Activated CD4-positive, alpha-beta T cell treated with anti-CD3 and anti-CD28 coated beads, Interleukin-2, amount 10 ng/mL, durations not matched to agents 24 days and 14 days (primary cell): ENCODE data around the gene OTOP3. TPM values are rescaled to one million over a fixed set of nuclear protein-coding genes. Genes with fewer than 3 reads are reported as not detected.

Source experiments
- DNase-seq: peaks from one replicate; pipeline ENCODE4 v3.0.0; 2022
- H3K27ac Mint-ChIP-seq: one replicate; pipeline ENCODE4 v1.8.0; 2022; ENCODE audit warnings: mild to moderate bottlenecking, mixed read lengths
- H3K27me3 Mint-ChIP-seq: one replicate; pipeline ENCODE4 v1.8.0; 2022; ENCODE audit warnings: mixed read lengths
- H3K36me3 Mint-ChIP-seq: one replicate; pipeline ENCODE4 v1.8.0; 2022; ENCODE audit warnings: low read depth, mild to moderate bottlenecking, mixed read lengths
- H3K4me1 Mint-ChIP-seq: one replicate; pipeline ENCODE4 v1.8.0; 2021; ENCODE audit warnings: mixed read lengths
- H3K4me3 Mint-ChIP-seq: one replicate; pipeline ENCODE4 v1.8.0; 2022; ENCODE audit warnings: mild to moderate bottlenecking, moderate library complexity, mixed read lengths
- H3K9me3 Mint-ChIP-seq: one replicate; pipeline ENCODE4 v1.8.0; 2021; ENCODE audit warnings: mixed read lengths
- intact Hi-C: fragments of 100-400 bp; cut with micrococcal nuclease; formaldehyde crosslinking; loops from one replicate; pipeline ENCODE4 v1.15.1; 2023
- total RNA-seq: library from RNA; stranded (reverse); gene quantifications from 2 replicates; pipeline ENCODE4 v1.2.3, GENCODE V29; 2022

The OTOP3 gene
- total RNA-seq, 1 donor from 2014 or later: not detected

DNA sequence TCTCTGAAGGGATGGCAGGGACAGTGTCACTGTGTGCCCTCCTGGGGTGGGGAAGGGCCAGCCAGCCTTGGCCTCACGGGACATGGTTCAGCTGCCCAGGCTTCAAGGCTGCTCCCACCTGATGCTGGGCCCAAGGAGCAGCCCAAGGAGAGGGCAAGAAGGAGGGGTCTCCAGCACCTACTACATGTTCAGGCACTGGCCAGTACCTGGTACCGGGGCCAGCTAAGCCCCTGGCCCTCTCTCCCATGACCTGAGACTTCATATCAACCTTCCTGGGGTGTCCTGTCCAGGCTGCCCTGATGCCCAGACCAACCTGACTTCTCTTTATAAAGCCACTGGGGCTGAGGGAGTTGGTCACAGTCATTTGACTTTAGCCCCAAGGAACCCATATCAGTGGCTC is 13.9 kb upstream of the OTOP3 start:
- peaks cover 53% of the 10 kb centered on the region for H3K27me3 Mint-ChIP-seq

DNA sequence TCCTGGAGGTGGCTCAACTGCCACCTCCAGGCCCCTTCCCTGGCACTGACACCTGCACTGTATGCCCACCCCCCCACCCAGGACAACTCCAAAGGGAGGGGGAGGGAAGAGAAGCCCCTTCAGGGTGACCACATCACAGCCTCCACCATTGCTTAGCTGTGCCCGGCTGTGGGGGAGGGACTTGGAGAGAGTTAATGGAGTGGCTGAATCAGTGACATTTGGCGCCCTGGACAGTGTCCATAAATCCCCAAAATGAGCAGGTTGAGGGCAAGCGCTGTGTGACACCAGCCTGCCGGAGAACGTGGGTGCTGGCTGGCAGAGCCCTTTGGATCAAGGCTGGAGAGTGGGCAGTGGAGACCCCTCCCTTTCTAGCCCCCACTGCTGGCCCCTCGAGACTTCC is 13.5 kb upstream of the OTOP3 start:
- no peaks in the 10 kb centered on the region for H3K9me3 Mint-ChIP-seq
- no peaks in the 10 kb centered on the region for H3K36me3 Mint-ChIP-seq
- H3K4me3 Mint-ChIP-seq: no peak overlapping the region
- peaks cover 54% of the 10 kb centered on the region for H3K27me3 Mint-ChIP-seq
- no peak overlapping the region for H3K27ac Mint-ChIP-seq
- H3K4me1 Mint-ChIP-seq: peaks cover 2% of the 10 kb centered on the region
- intact Hi-C loops: no loop called here
- DNase-seq: no peak

More for the DNA sequence above, 13.9 kb upstream of the OTOP3 start:
- Mint-ChIP-seq H3K9me3 (no peaks in the 10 kb centered on the region), H3K36me3 (no peaks in the 10 kb centered on the region), H3K4me1 (peaks cover 2% of the 10 kb centered on the region), H3K27ac (no peak overlapping the region), H3K4me3 (no peak overlapping the region)
- intact Hi-C loops: no loop called here
- DNase-seq: no peak

DNA sequence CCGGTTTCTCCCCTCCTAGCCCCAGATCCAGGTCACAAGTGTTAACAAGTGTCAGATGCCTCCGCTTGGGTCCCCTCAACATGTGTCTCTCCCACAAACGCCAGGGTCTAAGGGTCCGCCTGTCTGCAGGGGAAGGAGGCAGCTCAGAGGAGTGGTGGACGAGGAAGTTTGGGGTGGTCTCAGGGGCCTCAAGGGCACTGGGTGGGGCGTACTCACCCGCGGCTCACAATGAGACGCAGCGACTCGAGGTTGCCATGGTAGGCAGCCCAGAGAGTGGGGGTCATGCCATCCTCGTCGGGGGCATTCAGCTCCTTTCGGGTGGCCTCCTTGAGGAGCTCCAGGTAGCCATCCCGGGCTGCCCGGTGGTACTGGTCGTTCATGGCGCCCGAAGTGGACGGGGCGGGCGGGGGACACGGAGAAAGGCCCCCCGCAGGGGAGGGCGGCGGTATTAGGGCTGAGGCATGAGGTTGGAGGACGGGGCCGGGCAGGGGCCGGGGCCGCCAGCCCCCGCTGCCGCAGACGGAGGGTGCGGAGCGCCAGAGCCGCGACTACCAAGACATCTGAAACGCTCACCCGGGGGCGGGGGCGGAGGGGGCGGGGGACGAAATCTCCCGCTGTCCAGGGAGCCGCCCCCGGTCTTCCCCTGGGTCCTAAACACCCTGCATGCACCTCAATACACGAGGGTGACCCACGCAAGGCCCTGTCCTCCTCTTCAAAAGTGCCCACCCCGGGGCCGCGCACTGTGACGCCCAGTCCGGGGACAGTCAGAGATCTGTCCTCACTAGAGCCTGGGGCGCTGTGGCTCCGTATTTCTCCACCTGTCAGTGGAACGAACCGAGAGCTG is 12.8 kb upstream of the OTOP3 start, which contains the start of gene USH1G:
TSS of gene USH1G (minus strand) at position 562 of the 844 bp plus-strand sequence. CDS start at position 380, 182 bp downstream.
- no peak within 1 kb of the TSS for H3K27ac Mint-ChIP-seq
- DNase-seq: no peak
- intact Hi-C loops: loop anchor here (1.0 kb wide), 1 partner anchor 37 kb away; no protein-coding TSS in a partner anchor
- peaks cover 2% of the 10 kb centered on the region for H3K4me1 Mint-ChIP-seq
- H3K27me3 Mint-ChIP-seq: peaks cover 58% of the 10 kb centered on the region
- no peaks in the 10 kb centered on the region for H3K36me3 Mint-ChIP-seq
- no peaks in the 10 kb centered on the region for H3K9me3 Mint-ChIP-seq
- H3K4me3 Mint-ChIP-seq: peak within 1 kb of the TSS; percentile 28

DNA sequence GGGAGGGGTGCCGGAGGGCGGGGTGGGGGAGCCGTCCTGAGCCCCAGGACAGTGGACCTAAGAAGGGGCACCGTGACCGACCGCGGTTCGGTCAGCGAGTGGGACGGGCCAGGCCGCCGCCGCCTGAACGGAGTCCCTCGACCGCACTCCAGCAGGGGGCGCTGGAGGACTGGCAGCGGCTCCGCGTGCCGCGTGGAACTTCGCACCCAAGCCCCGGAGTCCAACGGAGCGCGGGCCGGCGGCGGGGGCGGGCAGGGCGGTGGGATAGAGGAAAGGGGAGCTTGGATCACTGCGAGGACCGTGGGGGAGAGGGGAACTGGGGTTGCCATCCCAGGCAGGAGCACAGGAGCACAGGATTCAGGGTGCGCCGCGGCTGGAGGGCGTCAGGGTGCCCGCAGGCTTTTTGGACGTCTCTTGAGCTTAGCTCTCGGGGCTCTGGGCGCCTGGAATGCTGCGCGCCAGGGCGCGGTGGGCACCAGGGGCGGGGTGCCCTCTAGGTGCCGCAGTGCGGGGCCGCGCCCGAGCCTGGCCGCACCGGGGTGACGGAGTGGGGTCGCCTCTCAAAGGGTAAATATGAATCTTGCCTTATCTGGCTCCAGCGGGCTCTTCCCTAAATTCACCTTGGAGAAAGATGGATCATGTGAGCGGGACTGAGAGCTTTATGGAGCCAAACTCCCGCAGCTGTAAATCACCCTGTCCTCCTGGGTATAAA is 12.0 kb upstream of the OTOP3 start:
- H3K4me1 Mint-ChIP-seq: peaks cover 2% of the 10 kb centered on the region
- H3K9me3 Mint-ChIP-seq: no peaks in the 10 kb centered on the region
- peak; percentile 93 for DNase-seq
- H3K36me3 Mint-ChIP-seq: no peaks in the 10 kb centered on the region
- no peak overlapping the region for H3K4me3 Mint-ChIP-seq
- H3K27me3 Mint-ChIP-seq: peaks cover 60% of the 10 kb centered on the region
- intact Hi-C loops: loop anchor here (1.0 kb wide), 1 partner anchor 37 kb away; no protein-coding TSS in a partner anchor
- no peak overlapping the region for H3K27ac Mint-ChIP-seq

DNA sequence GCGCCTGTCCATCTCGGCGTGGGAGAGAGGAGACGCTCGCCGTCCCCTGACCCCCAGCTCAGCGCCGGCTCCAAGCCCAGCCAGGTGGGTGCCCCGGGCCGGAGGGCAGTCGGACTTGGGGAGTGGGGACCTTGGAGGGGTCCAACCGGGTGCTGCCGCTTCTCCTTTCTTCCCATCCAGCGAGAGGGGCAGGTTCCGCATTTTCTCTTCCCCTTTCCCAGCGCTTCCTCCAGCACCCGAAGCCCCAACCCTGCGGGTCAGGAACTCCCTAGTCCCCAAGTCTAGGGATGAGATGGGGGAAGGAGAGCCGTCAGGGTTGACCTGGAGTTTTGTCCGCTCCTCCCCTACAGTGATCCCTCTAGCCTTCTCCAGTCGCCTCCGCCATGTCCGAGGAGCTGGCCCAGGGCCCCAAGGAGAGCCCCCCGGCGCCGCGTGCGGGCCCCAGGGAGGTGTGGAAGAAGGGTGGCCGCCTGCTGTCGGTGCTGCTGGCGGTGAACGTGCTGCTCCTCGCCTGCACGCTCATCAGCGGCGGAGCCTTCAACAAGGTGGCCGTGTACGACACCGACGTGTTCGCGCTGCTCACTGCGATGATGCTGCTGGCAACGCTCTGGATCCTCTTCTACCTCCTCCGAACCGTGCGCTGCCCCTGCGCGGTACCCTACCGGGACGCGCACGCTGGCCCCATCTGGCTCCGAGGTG is 11.3 kb upstream of the OTOP3 start, which contains the start of gene OTOP2:
TSS of gene OTOP2 (plus strand) at position 24 of the 699 bp plus-strand sequence. CDS start at position 384, 360 bp downstream.
- peaks cover 2% of the 10 kb centered on the region for H3K4me1 Mint-ChIP-seq
- H3K9me3 Mint-ChIP-seq: no peaks in the 10 kb centered on the region
- DNase-seq: peak; percentile 62
- peak within 1 kb of the TSS; percentile 47 for H3K4me3 Mint-ChIP-seq
- no peaks in the 10 kb centered on the region for H3K36me3 Mint-ChIP-seq
- intact Hi-C loops: no loop called here
- H3K27ac Mint-ChIP-seq: no peak within 1 kb of the TSS
- H3K27me3 Mint-ChIP-seq: peaks cover 60% of the 10 kb centered on the region

DNA sequence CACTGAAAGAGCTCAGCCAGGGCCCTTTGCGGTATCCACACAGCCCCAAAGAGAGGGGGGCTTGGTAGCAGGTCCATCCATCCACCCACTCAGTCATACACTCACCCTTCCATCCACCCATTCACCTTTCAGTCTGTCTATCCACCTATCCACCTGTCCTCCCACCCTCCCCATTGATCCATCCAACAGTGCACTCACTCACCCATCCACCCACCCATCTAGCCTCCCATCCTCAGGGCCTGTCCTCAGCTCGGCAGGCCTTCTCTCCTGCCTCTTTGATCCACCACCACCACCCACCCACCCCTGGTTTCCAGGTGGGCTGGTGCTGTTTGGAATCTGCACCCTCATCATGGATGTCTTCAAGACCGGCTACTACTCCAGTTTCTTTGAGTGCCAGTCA is 10.5 kb upstream of the OTOP3 start:
- intact Hi-C loops: no loop called here

DNA sequence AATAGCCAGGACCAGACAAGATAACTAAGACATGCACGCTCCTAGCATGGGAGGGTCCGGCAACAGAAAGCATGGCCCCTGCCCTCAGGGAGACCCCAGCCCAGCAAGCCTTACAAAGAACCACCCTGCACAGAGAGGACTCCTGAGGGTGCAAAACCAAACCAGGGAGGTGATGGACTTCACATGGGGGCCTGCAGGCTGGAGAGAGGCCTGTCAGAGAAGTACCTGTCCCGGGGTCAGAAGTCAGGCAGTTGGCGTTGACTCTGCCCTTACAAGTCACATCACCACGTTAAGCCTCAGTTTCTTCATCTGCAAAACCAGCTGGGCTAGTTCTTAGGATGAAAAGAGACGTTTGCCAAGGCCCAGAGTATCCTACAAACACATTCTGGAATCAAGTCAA is 6.9 kb upstream of the OTOP3 start:
- peaks cover 67% of the 10 kb centered on the region for H3K27me3 Mint-ChIP-seq

More for the DNA sequence above, 10.5 kb upstream of the OTOP3 start:
- Mint-ChIP-seq H3K36me3 (no peaks in the 10 kb centered on the region), H3K27me3 (peaks cover 60% of the 10 kb centered on the region), H3K27ac (no peak overlapping the region), H3K4me3 (no peak overlapping the region), H3K4me1 (peaks cover 2% of the 10 kb centered on the region), H3K9me3 (no peaks in the 10 kb centered on the region)
- no peak for DNase-seq

DNA sequence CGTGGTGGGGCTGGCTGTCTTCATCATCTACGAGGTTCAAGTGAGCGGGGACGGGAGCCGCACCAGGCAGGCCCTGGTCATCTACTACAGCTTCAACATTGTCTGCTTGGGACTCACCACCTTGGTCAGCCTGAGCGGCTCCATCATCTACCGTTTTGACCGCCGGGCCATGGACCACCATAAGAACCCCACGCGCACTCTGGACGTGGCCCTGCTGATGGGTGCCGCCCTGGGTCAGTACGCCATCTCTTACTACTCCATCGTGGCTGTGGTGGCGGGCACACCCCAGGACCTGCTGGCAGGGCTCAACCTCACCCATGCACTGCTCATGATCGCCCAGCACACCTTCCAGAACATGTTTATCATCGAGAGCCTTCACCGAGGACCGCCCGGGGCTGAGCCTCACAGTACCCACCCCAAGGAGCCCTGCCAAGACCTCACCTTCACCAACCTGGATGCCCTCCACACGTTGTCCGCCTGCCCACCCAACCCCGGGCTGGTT is 5.1 kb upstream of the OTOP3 start:
- Mint-ChIP-seq H3K4me3 (no peak overlapping the region), H3K27ac (no peak overlapping the region), H3K9me3 (no peaks in the 10 kb centered on the region), H3K4me1 (peaks cover 3% of the 10 kb centered on the region), H3K27me3 (peaks cover 66% of the 10 kb centered on the region), H3K36me3 (no peaks in the 10 kb centered on the region)
- intact Hi-C loops: no loop called here
- no peak for DNase-seq

More for the DNA sequence above, 6.9 kb upstream of the OTOP3 start:
- Mint-ChIP-seq H3K27ac (no peak overlapping the region), H3K36me3 (no peaks in the 10 kb centered on the region), H3K4me3 (no peak overlapping the region), H3K9me3 (no peaks in the 10 kb centered on the region), H3K4me1 (peaks cover 6% of the 10 kb centered on the region)
- no peak for DNase-seq
- intact Hi-C loops: no loop called here

DNA sequence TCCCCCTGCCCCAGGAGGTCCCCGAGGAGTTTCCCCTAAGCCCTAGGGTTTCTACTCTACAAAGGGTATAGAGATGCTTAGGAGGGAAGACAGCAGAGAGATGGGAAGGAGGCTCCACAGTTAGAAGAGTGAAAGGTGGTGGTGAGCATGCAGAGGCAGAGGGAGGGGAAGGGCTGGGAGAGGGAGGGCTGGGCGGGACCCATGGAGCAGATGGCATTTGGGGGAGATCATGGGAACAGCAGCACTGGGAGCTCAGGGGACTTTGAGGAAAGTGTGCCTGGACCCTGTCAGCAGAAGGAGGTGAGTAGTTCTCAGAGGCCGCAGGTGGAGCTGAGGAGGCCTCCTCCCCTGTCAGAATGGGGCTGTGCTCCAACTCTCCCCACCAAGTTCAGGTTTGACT is 650 bp upstream of the OTOP3 start:
- Mint-ChIP-seq H3K27me3 (peaks cover 67% of the 10 kb centered on the region), H3K4me1 (peaks cover 5% of the 10 kb centered on the region), H3K27ac (no peak overlapping the region), H3K9me3 (no peaks in the 10 kb centered on the region), H3K4me3 (no peak overlapping the region), H3K36me3 (no peaks in the 10 kb centered on the region)
- DNase-seq: no peak
- intact Hi-C loops: no loop called here

DNA sequence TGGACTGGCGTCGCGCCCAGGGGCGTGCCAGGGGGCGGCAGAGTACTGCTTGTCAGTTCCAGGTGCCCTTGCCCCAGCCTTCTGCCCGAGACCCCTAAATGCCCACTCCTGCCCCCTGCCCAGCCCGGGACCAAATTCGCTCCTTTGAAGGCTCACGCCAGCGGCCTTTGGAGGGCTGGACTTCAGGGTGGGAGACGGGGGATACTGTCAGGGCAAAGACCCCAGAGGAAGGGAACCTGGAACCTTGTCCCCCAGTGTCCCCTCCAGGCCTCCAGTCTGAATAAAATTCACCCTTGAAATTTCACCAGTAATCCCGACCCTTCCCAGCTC is 737 bp downstream of the OTOP3 start:
- DNase-seq: no peak
- intact Hi-C loops: no loop called here
- Mint-ChIP-seq H3K4me3 (no peak overlapping the region), H3K27me3 (peaks cover 63% of the 10 kb centered on the region), H3K36me3 (no peaks in the 10 kb centered on the region), H3K4me1 (peaks cover 2% of the 10 kb centered on the region), H3K9me3 (no peaks in the 10 kb centered on the region), H3K27ac (no peak overlapping the region)

DNA sequence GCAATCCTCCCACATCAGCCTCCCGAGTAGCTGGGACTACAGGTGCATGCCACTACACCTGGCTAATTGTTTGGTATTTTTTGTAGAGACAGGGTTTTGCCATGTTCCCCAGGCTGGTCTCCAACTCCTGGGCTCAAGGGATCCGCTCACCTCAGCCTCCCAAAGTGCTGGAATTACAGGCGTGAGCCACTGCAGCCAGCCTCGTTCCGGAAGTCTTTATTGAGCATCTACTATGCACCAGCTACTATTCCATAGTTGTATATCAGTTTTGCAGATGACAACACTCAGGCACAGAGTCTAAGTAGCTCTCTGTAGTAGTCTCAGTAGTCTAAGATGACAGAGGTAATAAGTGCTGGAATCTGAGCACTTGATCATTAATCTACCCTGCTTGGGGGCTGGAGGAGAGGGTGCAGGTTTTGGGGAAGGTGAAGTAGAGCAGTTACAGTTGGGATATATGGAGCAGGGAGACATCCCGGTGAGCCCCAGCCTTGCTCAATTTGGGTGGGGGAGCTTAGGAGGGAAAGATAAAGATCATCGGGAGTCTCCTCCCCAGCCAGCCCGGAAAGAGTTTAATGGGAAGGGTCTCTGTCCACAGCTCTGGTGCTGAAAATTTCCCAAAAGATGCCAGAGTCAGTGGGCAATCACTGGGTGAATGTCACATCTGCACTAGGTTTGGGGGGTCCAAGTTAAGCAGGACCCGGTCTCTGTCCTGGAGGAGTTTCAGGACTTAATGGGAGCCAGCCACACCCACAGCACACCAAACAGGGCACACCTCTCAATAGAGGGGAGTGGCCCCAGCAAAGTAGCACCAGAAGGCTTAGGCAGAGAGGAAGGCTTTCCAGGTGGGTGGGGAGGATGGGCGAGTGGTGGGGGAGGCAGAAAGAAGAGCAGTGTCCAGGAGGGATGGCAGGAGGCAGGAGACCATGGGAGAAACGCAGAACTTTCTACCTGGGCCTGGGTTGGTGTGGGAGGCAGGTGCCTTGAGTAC is 1.7 kb downstream of the OTOP3 start:
- Mint-ChIP-seq H3K4me3 (no peak overlapping the region), H3K4me1 (peaks cover 2% of the 10 kb centered on the region), H3K27ac (no peak overlapping the region), H3K36me3 (no peaks in the 10 kb centered on the region), H3K9me3 (no peaks in the 10 kb centered on the region), H3K27me3 (peaks cover 55% of the 10 kb centered on the region)
- intact Hi-C loops: no loop called here
- no peak for DNase-seq

DNA sequence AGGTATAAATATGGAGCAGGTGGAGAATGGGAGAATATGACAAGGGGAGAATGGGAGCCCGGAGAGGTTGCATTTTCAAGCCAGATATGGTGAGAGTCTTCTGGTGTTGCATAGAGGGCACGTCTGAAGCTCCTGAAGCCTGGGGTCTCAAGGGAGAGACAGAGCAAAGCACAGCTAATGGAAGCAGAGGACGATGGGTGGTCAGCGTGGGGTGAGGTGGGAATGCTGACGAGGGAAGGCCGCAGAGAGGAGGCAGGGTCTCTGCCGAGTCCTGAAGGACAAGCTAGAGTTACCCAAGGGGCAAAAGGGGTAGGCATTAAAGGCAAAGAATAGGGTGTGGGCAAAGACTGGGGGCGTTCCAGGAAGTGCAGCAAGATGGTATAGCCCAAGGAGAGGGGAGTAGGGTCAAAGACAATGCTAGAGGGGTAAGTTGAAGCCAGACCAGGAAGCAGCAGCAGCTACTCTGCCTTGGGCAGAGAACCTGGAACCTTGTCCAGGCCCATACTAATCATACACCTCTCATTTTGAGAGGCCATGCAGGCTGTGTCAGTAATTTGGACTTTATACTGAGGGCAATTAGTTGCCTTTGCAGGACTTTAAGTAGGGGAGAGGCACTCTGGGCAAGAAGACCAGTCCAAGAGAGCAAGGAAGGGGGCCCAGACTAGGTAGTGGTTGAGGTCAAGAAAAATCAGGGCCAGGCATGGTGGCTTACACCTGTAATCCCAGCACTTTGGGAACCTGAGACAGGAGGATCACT is 2.7 kb downstream of the OTOP3 start:
- no peaks in the 10 kb centered on the region for H3K36me3 Mint-ChIP-seq
- DNase-seq: no peak
- H3K4me3 Mint-ChIP-seq: no peak overlapping the region
- H3K27ac Mint-ChIP-seq: no peak overlapping the region
- H3K9me3 Mint-ChIP-seq: no peaks in the 10 kb centered on the region
- H3K4me1 Mint-ChIP-seq: peaks cover 2% of the 10 kb centered on the region
- peaks cover 46% of the 10 kb centered on the region for H3K27me3 Mint-ChIP-seq
- intact Hi-C loops: no loop called here
